ENCODE data around the gene IL6ST.

Gene IL6ST

GRCh38 chr5:55900068-55900467 is 94.7 kb downstream of the IL6ST start:
- no peak for DNase-seq (ENCODE audit: low read depth, low spot score)

GRCh38 chr5:55899344-55899743 is 95.4 kb downstream of the IL6ST start:
- no peak for DNase-seq (ENCODE audit: low read depth, low spot score)
- no peak overlapping the region for H3K27ac ChIP-seq

More at GRCh38 chr5:55900068-55900467, 94.7 kb downstream of the IL6ST start:
- no peak overlapping the region for H3K27ac ChIP-seq

GRCh38 chr5:55897905-55898304 is 96.9 kb downstream of the IL6ST start:
- H3K27ac ChIP-seq, result no peak overlapping the region
- DNase-seq (ENCODE audit: low read depth, low spot score), result no peak

GRCh38 chr5:55897206-55897894 is 97.4 kb downstream of the IL6ST start:
- no peak for DNase-seq (ENCODE audit: low read depth, low spot score)
- no peak overlapping the region for H3K27ac ChIP-seq

GRCh38 chr5:55896663-55897062 is 98.1 kb downstream of the IL6ST start:
- no peak overlapping the region for H3K27ac ChIP-seq
- DNase-seq (ENCODE audit: low read depth, low spot score), result no peak

- DNase-seq (ENCODE audit: low read depth, low spot score), result no peak
- H3K27ac ChIP-seq, result no peak overlapping the region
These were observed 98.5 kb downstream of the IL6ST start for GRCh38 chr5:55896238-55896637.

GRCh38 chr5:55895346-55895745 is 99.4 kb downstream of the IL6ST start:
- H3K27ac ChIP-seq, result no peak overlapping the region
- no peak for DNase-seq (ENCODE audit: low read depth, low spot score)

- H3K27ac ChIP-seq, result no peak overlapping the region
- no peak for DNase-seq (ENCODE audit: low read depth, low spot score)
These were observed 100.6 kb downstream of the IL6ST start for GRCh38 chr5:55894135-55894534.

- DNase-seq (ENCODE audit: low read depth, low spot score), result no peak
- H3K27ac ChIP-seq, result no peak overlapping the region
These were observed 102.3 kb downstream of the IL6ST start for GRCh38 chr5:55892479-55892878.

- no peak for DNase-seq (ENCODE audit: low read depth, low spot score)
These were observed 106.6 kb downstream of the IL6ST start for GRCh38 chr5:55888205-55888604.

GRCh38 chr5:55885359-55885758 is 109.4 kb downstream of the IL6ST start:
- no peak for DNase-seq (ENCODE audit: low read depth, low spot score)
- H3K27ac ChIP-seq, result no peak overlapping the region

More at GRCh38 chr5:55888205-55888604, 106.6 kb downstream of the IL6ST start:
- no peak overlapping the region for H3K27ac ChIP-seq
